Colon (tissue), 2 donors: ENCODE data around the gene MAP1S.

Experiments used
- FAIRE-seq: peaks from 2 replicates; lab custom pipeline; 2012; peaks lifted over from hg19 to GRCh38; lab: Jason Lieb, UNC
- donor health status: control.
- donor health status: control.

Gene MAP1S

GRCh38 chr19:17695198-17695597, 24.1 kb upstream of the MAP1S start:
- no peak for FAIRE-seq

- FAIRE-seq = no peak
Measured at GRCh38 chr19:17703824-17704463, 15.3 kb upstream of the MAP1S start.

- no peak for FAIRE-seq
Measured at GRCh38 chr19:17706750-17707181, 12.5 kb upstream of the MAP1S start.

- no peak for FAIRE-seq
Measured at GRCh38 chr19:17711851-17712250, 7.4 kb upstream of the MAP1S start.

- no peak for FAIRE-seq
Measured at GRCh38 chr19:17716309-17716929, 2.9 kb upstream of the MAP1S start.

GRCh38 chr19:17718550-17718946, 732 bp upstream of the MAP1S start:
- no peak for FAIRE-seq

- no peak for FAIRE-seq
Measured at GRCh38 chr19:17719730-17720400, 585 bp downstream of the MAP1S start.

- FAIRE-seq = no peak
Measured at GRCh38 chr19:17720440-17720839, 1.2 kb downstream of the MAP1S start.

GRCh38 chr19:17721111-17721628, 1.9 kb downstream of the MAP1S start:
- FAIRE-seq = no peak

- FAIRE-seq = no peak
Measured at GRCh38 chr19:17721821-17722220, 2.5 kb downstream of the MAP1S start.

- FAIRE-seq = no peak
Measured at GRCh38 chr19:17722655-17723240, 3.5 kb downstream of the MAP1S start.

- FAIRE-seq = no peak
Measured at GRCh38 chr19:17724655-17725054, 5.4 kb downstream of the MAP1S start.

- FAIRE-seq = no peak
Measured at GRCh38 chr19:17725422-17726078, 6.3 kb downstream of the MAP1S start.

- FAIRE-seq = no peak
Measured at GRCh38 chr19:17726136-17726741, 7.0 kb downstream of the MAP1S start.

- FAIRE-seq = no peak
Measured at GRCh38 chr19:17726964-17727773, 7.9 kb downstream of the MAP1S start.

GRCh38 chr19:17727843-17728242, 8.6 kb downstream of the MAP1S start:
- FAIRE-seq = no peak

- no peak for FAIRE-seq
Measured at GRCh38 chr19:17733127-17733526, 13.8 kb downstream of the MAP1S start.

GRCh38 chr19:17734146-17734545, 14.9 kb downstream of the MAP1S start:
- FAIRE-seq = no peak

GRCh38 chr19:17735410-17735809, 16.1 kb downstream of the MAP1S start:
- FAIRE-seq = no peak

- FAIRE-seq = no peak
Measured at GRCh38 chr19:17737690-17738153, 18.4 kb downstream of the MAP1S start.
